ENCODE measurements around the gene ITGAL. TPM values are rescaled to one million over a fixed set of nuclear protein-coding genes. Genes with fewer than 3 reads are reported as not detected.
A peak's percentile ranks its signal among the peaks of the same experiment; 100 is the strongest.

ITGAL gene
- total RNA-seq, 1 experiment from 2014 or later = not detected

GRCh38 chr16:30541502-30542329 lies 69.2 kb downstream of the ITGAL start:
- peak; percentile 29 for DNase-seq (ENCODE audit: unreplicated experiment)
- intact Hi-C loops (cut with micrococcal nuclease) = no loop called here
- Mint-ChIP-seq H3K36me3 (ENCODE audit: insufficient read depth, unreplicated experiment) (peaks cover 10% of the 10 kb centered on the region), H3K27ac (ENCODE audit: low read depth, unreplicated experiment) (no peak overlapping the region), H3K27me3 (ENCODE audit: insufficient read depth, unreplicated experiment) (no peaks in the 10 kb centered on the region), H3K4me3 (ENCODE audit: unreplicated experiment) (no peak overlapping the region), H3K9me3 (ENCODE audit: unreplicated experiment) (no peaks in the 10 kb centered on the region), H3K4me1 (ENCODE audit: insufficient read depth, unreplicated experiment) (no peaks in the 10 kb centered on the region)
- ChIA-PET CTCF (interaction anchor here (0.7 to 1.7 kb wide), 2 partner anchors 87 to 93 kb away, joined by 3 to 7 read pairs; no protein-coding TSS in a partner anchor), POLR2A (interaction anchor here (1.2 kb wide), 1 partner anchor 10 kb away, joined by 3 read pairs; no protein-coding TSS in a partner anchor)
- no peak for TF ChIP-seq CTCF (IDR thresholded peaks at IDR 0.05; ENCODE audit: unreplicated experiment)
- no TSS peak for BruUV-seq (replicated peaks)

- Mint-ChIP-seq H3K4me1 (ENCODE audit: insufficient read depth, unreplicated experiment) (no peaks in the 10 kb centered on the region), H3K4me3 (ENCODE audit: unreplicated experiment) (no peak overlapping the region), H3K36me3 (ENCODE audit: insufficient read depth, unreplicated experiment) (no peaks in the 10 kb centered on the region), H3K27me3 (ENCODE audit: insufficient read depth, unreplicated experiment) (no peaks in the 10 kb centered on the region), H3K27ac (ENCODE audit: low read depth, unreplicated experiment) (no peak overlapping the region), H3K9me3 (ENCODE audit: unreplicated experiment) (no peaks in the 10 kb centered on the region)
- CTCF ChIA-PET = interaction anchor here (0.6 to 1.6 kb wide), 3 partner anchors 8 to 98 kb away, joined by 3 to 5 read pairs (median 3); no protein-coding TSS in a partner anchor
- no TSS peak for BruUV-seq (replicated peaks)
- no peak for DNase-seq (ENCODE audit: unreplicated experiment)
- POLR2A ChIA-PET = interaction anchor here (0.7 kb wide), 1 partner anchor 28 kb away, joined by 3 read pairs; no protein-coding TSS in a partner anchor
- intact Hi-C loops (cut with micrococcal nuclease) = no loop called here
- no peak for TF ChIP-seq CTCF (IDR thresholded peaks at IDR 0.05; ENCODE audit: unreplicated experiment)
Measured at GRCh38 chr16:30543067-30543466, 70.5 kb downstream of the ITGAL start.

GRCh38 chr16:30546115-30546514 lies 73.6 kb downstream of the ITGAL start:
- no TSS peak for BruUV-seq (replicated peaks)
- Mint-ChIP-seq H3K9me3 (ENCODE audit: unreplicated experiment) (no peaks in the 10 kb centered on the region), H3K36me3 (ENCODE audit: insufficient read depth, unreplicated experiment) (no peaks in the 10 kb centered on the region), H3K4me1 (ENCODE audit: insufficient read depth, unreplicated experiment) (no peaks in the 10 kb centered on the region), H3K27ac (ENCODE audit: low read depth, unreplicated experiment) (no peak overlapping the region), H3K4me3 (ENCODE audit: unreplicated experiment) (no peak overlapping the region), H3K27me3 (ENCODE audit: insufficient read depth, unreplicated experiment) (no peaks in the 10 kb centered on the region)
- ChIA-PET CTCF (no interaction called here), POLR2A (no interaction called here)
- intact Hi-C loops (cut with micrococcal nuclease) = no loop called here
- TF ChIP-seq CTCF (IDR thresholded peaks at IDR 0.05; ENCODE audit: unreplicated experiment) = no peak
- no peak for DNase-seq (ENCODE audit: unreplicated experiment)

GRCh38 chr16:30548416-30549253 lies 76.1 kb downstream of the ITGAL start:
- Mint-ChIP-seq H3K4me3 (ENCODE audit: unreplicated experiment) (no peak overlapping the region), H3K9me3 (ENCODE audit: unreplicated experiment) (no peaks in the 10 kb centered on the region), H3K27ac (ENCODE audit: low read depth, unreplicated experiment) (no peak overlapping the region), H3K36me3 (ENCODE audit: insufficient read depth, unreplicated experiment) (peaks cover 7% of the 10 kb centered on the region), H3K27me3 (ENCODE audit: insufficient read depth, unreplicated experiment) (no peaks in the 10 kb centered on the region), H3K4me1 (ENCODE audit: insufficient read depth, unreplicated experiment) (no peaks in the 10 kb centered on the region)
- DNase-seq (ENCODE audit: unreplicated experiment) = no peak
- no peak for TF ChIP-seq CTCF (IDR thresholded peaks at IDR 0.05; ENCODE audit: unreplicated experiment)
- ChIA-PET CTCF (interaction anchor here (0.6 to 1.0 kb wide), 4 partner anchors 17 to 118 kb away, joined by 3 to 4 read pairs (median 3); no protein-coding TSS in a partner anchor), POLR2A (interaction anchor here (0.7 to 1.0 kb wide), 3 partner anchors 9 to 265 kb away, joined by 4 to 7 read pairs (median 4); partner anchors contain the start of gene ZNF747)
- intact Hi-C loops (cut with micrococcal nuclease) = no loop called here
- BruUV-seq (replicated peaks) = no TSS peak

Measured in MCF 10A (cell line).